HepG2 (cell line): ENCODE data around the gene TRIM2. TPM values are rescaled to one million over a fixed set of nuclear protein-coding genes. Genes with fewer than 3 reads are reported as not detected.
A peak's percentile ranks its signal among the peaks of the same experiment; 100 is the strongest.

Source experiments
- BRCA1 ChIP-seq: sonication (generic); formaldehyde crosslinking; IDR thresholded peaks from 2 replicates; pipeline ENCODE4 v1.4.0; 2020; ENCODE audit warnings: missing genetic modification reagents
- CENPX ChIP-seq: sonication (generic); formaldehyde crosslinking; IDR thresholded peaks from 2 replicates; pipeline ENCODE4 v1.9.0; 2021; ENCODE audit warnings: mild to moderate bottlenecking, missing genetic modification reagents, moderate library complexity
- EHMT2 ChIP-seq: fragments of 200-600 bp; sonication (generic); IDR thresholded peaks from 2 replicates; pipeline ENCODE4 v1.7.0; 2017; ENCODE audit warnings: antibody characterized with exemption, low read depth, low read length, borderline replicate concordance
- EZH2 ChIP-seq: conservative IDR thresholded peaks from 2 replicates; pipeline ENCODE4 v1.6.1; 2012; ENCODE audit warnings: mild to moderate bottlenecking, low read depth, low read length, moderate library complexity
- FUBP1 ChIP-seq: sonication (generic); formaldehyde crosslinking; IDR thresholded peaks from 2 replicates; pipeline ENCODE4 v1.5.1; 2020; ENCODE audit warnings: missing genetic modification reagents, mild to moderate bottlenecking, borderline replicate concordance
- MIXL1 ChIP-seq: IDR thresholded peaks from 2 replicates; pipeline ENCODE4 v1.6.1; 2016
- NFYC ChIP-seq: IDR thresholded peaks from 2 replicates; pipeline ENCODE4 v1.6.1; 2016; ENCODE audit warnings: missing genetic modification reagents, missing compliant biosample characterization
- PITX1 ChIP-seq: sonication (generic); formaldehyde crosslinking; IDR thresholded peaks from 2 replicates; pipeline ENCODE4 v1.5.1; 2020; ENCODE audit warnings: mild to moderate bottlenecking, missing genetic modification reagents
- RXRA ChIP-seq: sonication (generic); formaldehyde crosslinking; IDR thresholded peaks from 2 replicates; pipeline ENCODE4 v1.5.1; 2020; ENCODE audit warnings: missing genetic modification reagents
- TFE3 ChIP-seq: IDR thresholded peaks from 2 replicates; pipeline ENCODE4 v1.6.1; 2016
- ZBTB46 ChIP-seq: sonication (generic); formaldehyde crosslinking; IDR thresholded peaks from 2 replicates; pipeline ENCODE4 v1.4.0; 2020; ENCODE audit warnings: mild to moderate bottlenecking, missing genetic modification reagents, borderline replicate concordance
- ZNF280D ChIP-seq: sonication (generic); formaldehyde crosslinking; IDR thresholded peaks from 2 replicates; pipeline ENCODE4 v1.5.1; 2020; ENCODE audit warnings: mild to moderate bottlenecking, missing genetic modification reagents
- ZNF343 ChIP-seq: sonication (generic); formaldehyde crosslinking; IDR thresholded peaks from 2 replicates; pipeline ENCODE4 v1.4.0; 2020; ENCODE audit warnings: mild to moderate bottlenecking, missing genetic modification reagents
- ZNF44 ChIP-seq: sonication (generic); formaldehyde crosslinking; IDR thresholded peaks from 2 replicates; pipeline ENCODE4 v1.5.1; 2020; ENCODE audit warnings: mild to moderate bottlenecking, missing genetic modification reagents
- ZNF460 ChIP-seq: sonication (generic); formaldehyde crosslinking; IDR thresholded peaks from 2 replicates; pipeline ENCODE4 v1.5.1; 2020; ENCODE audit warnings: missing genetic modification reagents, mild to moderate bottlenecking, borderline replicate concordance
- ZNF720 ChIP-seq: sonication (generic); formaldehyde crosslinking; IDR thresholded peaks from 2 replicates; pipeline ENCODE4 v1.4.0; 2020; ENCODE audit warnings: missing genetic modification reagents
- polyA plus RNA-seq, 8 experiments: library from polyadenylated mRNA; depleted of rRNA in 3 of 8; stranded (reverse) in 7 of 8; unstranded in 1 of 8; fragments of >200 nt; fragmentation: Illumina TruSeq in 4 of 8; extraction: Trizol in 4 of 8; gene quantifications; 2 replicates each; pipeline versions ENCODE4 v1.2.1 to v1.2.3, GENCODE V29; 2011 to 2016; ENCODE audit warnings: low read depth in 4 of 8, missing spikeins in 1 of 8, mixed read lengths in 1 of 8; ENCODE audit not compliant: insufficient read depth in 1 of 8
- total RNA-seq, 5 experiments: library from RNA; depleted of rRNA; stranded (reverse); fragments of >200 nt; fragmentation: Illumina TruSeq; extraction: Trizol; gene quantifications; 2 replicates each; pipeline ENCODE4 v1.2.3, GENCODE V29; 2016; ENCODE audit warnings: low read depth in 1 of 5
- TF ChIP-seq, protein P1 (sequence below): IDR thresholded peaks from 2 replicates; pipeline ENCODE4 v1.6.1; 2016; ENCODE audit warnings: low read depth

The TRIM2 gene
- total and polyA plus RNA-seq, 2 of the 13 experiments (the other 11 are each of a cell fraction or from before 2014, with no cell fraction given): 2.1 to 4.2 TPM

- TF ChIP-seq, protein P1, sequence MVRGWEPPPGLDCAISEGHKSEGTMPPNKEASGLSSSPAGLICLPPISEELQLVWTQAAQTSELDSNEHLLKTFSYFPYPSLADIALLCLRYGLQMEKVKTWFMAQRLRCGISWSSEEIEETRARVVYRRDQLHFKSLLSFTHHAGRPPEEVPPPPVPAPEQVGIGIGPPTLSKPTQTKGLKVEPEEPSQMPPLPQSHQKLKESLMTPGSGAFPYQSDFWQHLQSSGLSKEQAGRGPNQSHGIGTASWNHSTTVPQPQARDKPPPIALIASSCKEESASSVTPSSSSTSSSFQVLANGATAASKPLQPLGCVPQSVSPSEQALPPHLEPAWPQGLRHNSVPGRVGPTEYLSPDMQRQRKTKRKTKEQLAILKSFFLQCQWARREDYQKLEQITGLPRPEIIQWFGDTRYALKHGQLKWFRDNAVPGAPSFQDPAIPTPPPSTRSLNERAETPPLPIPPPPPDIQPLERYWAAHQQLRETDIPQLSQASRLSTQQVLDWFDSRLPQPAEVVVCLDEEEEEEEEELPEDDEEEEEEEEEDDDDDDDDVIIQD (CRISPR knock-in tag): peak; percentile 50; the same call in 1 of the 2 replicates
- TF ChIP-seq MIXL1 (CRISPR knock-in tag) (peak; percentile 65; the same call in 1 of the 2 replicates), BRCA1 (CRISPR knock-in tag) (no peak), ZNF343 (CRISPR knock-in tag) (no peak), RXRA (peak; percentile 19; the same call in 1 of the 2 replicates), NFYC (CRISPR knock-in tag) (no peak), CENPX (no peak), EHMT2 (no peak), FUBP1 (CRISPR knock-in tag) (no peak), EZH2 (no peak), ZNF460 (CRISPR knock-in tag) (peak; percentile 14; the same call in 1 of the 2 replicates), ZNF280D (CRISPR knock-in tag) (0 out of 2 replicates have a peak, but pooled peaks have one; percentile 65), ZBTB46 (CRISPR knock-in tag) (no peak), TFE3 (CRISPR knock-in tag) (0 out of 2 replicates have a peak, but pooled peaks have one; percentile 18), ZNF44 (CRISPR knock-in tag) (no peak), ZNF720 (CRISPR knock-in tag) (no peak), PITX1 (CRISPR knock-in tag) (peak; percentile 76)
Observed at GRCh38 chr4:153174821-153175567, 29.2 kb upstream of the TRIM2 start (continued).
